GM21390 (cell line): ENCODE data around the gene CES3.

Experiments
- ATAC-seq: cut with Tn5 transposase; IDR thresholded peaks from one replicate; pipeline ENCODE4 v1.9.1; 2021; ENCODE audit not compliant: unreplicated experiment

The CES3 gene

DNA sequence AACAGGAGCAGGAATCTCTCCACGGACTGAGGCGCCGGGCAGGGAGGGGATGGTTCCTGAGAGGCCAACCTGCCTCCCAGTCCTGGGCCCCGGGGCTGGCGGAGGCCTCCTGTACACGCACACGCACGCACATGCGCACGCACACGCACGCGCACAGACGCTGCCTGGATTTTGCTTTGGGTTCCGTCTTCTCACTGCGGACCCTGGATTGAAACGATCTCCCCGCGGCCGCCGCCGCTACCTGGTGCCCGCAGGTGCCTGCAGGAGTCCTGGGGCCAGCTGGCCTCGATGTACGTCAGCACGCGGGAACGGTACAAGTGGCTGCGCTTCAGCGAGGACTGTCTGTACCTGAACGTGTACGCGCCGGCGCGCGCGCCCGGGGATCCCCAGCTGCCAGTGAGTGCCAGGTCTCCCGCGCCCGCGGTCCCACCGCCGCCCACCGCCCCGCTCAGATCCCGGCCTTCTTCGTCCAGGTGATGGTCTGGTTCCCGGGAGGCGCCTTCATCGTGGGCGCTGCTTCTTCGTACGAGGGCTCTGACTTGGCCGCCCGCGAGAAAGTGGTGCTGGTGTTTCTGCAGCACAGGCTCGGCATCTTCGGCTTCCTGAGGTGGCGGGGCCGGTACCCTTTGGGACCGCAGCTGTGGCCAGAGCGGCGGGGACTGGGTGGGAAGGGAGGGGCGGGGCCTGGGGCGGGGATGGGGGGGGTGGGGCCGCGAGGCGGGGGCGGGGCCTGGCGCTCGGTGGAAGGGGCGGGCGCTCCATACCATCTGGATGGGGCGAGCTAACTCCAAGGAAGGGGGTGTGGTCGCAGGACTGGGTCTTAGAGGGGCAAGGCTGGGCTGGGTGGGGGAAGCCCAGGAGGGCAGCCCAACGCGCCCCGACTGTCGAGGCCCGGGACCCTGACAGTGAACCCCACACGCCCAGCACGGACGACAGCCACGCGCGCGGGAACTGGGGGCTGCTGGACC, 39.6 kb downstream of the CES3 start:
- no peak for ATAC-seq

DNA sequence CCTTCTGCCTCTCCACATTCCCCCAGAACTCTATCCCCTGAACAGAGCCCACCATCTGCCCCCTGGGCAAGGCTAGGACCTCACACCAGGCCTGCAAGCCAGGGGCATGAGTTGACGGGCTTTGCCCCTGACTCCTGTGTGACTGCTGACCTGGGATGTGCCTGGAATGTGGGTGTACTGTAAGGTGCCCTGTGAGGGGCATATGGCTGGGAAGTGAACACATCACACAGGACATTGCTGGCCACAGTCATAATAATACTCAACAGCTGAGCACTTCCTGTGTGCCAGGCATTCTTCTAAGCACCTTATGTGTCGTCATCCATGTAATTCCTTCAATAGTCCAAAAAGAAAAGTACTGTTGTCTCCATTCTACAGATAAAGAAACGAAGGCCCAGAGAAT, 40.7 kb downstream of the CES3 start:
- no peak for ATAC-seq

DNA sequence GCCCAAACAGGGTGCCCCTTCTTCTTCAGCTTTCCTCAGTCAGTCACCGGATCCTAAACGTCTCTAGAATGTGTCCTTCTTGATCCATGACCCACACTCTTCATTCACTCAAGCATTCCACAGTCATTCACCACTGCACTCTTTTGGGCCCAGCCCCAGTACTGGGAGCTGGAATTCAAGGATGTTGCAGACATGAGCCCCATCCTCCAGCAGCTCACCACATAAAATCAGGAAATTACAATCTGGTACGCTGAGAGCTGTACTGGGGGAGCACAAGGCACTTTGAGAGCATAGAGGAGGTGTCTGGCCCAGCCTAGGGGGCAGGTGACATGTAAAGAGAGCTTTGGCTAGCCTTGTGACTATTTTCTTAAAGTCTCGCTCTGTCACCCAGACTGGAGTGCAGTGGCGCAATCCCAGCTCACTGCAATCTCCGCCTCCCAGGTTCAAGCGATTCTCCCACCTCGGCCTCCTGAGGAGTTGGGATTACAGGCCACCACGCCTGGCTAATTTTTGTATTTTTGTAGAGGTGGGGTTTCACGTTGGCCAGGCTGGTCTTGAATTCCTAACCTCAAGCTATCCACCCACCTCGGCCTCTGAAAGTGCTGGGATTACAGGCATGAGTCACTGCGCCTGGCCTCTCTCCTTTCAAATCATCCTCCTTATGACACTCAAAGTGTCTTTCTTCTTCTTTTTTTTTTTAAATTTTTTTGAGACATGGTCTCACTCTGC, 46.0 kb downstream of the CES3 start:
- ATAC-seq = no peak

DNA sequence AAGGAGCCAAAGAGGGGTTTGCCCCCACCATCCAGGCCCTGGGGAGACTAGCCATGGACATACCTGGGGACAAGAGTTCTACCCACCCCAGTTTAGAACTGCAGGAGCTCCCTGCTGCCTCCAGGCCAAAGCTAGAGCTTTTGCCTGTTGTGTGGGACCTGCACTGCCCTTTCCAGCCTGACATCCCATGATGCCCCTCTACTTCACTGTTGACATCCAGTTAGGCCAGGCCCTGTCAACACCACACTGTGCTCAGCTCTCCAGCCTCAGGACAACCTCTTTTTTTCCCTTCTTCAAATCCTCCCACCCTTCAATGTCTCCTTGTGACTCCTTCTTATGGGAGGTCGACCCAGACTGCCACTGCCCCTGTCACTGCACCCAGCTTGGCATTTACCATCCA, 48.1 kb downstream of the CES3 start:
- ATAC-seq = no peak

DNA sequence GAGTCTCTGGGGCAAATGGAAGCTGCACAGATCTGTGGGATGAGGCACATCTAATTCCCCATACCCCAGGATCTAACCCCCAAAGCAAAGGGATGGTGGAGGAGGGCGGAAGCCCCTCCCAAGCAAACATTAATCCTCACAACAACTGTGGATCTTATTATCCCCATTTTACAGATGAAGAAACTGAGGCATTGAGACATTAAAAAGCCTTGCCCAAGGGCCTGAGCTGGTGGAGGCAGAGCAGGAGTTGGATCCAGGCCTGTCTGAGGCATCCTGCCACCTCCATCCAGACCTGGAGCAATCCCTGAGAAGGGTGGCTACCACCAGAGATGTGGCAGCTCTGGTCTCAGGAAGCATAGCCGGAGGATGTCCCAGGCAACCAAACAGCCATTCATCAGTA, 50.2 kb downstream of the CES3 start:
- no peak for ATAC-seq

DNA sequence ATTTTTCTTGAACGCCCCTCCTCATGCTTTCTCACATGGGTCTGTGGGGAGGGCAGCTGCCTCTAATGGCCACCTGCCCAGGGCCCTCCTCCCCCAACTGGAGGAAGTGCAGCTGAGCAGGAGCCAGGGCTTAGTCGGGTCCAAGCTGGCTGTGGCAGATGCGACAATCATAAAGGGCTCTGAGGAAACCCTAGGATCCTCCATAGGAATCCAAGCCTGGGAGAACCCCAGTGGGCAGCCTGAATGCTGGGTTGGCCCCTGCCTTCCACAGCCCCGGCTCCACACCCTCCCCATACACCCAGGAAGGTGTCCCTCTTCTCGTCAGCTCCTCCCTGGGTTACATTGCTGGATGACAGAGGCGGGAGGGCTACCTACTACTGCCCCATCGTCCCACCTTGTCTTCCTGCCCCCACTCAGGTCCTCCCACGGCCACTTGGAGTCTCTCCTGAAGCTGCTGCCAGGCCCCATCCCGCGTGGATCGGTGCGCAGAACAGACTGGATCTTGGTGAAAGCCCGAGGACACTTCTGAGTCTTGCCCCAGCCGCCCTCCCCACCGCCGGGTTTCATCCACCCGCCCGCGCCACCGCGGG, 52.3 kb downstream of the CES3 start:
- ATAC-seq = no peak

DNA sequence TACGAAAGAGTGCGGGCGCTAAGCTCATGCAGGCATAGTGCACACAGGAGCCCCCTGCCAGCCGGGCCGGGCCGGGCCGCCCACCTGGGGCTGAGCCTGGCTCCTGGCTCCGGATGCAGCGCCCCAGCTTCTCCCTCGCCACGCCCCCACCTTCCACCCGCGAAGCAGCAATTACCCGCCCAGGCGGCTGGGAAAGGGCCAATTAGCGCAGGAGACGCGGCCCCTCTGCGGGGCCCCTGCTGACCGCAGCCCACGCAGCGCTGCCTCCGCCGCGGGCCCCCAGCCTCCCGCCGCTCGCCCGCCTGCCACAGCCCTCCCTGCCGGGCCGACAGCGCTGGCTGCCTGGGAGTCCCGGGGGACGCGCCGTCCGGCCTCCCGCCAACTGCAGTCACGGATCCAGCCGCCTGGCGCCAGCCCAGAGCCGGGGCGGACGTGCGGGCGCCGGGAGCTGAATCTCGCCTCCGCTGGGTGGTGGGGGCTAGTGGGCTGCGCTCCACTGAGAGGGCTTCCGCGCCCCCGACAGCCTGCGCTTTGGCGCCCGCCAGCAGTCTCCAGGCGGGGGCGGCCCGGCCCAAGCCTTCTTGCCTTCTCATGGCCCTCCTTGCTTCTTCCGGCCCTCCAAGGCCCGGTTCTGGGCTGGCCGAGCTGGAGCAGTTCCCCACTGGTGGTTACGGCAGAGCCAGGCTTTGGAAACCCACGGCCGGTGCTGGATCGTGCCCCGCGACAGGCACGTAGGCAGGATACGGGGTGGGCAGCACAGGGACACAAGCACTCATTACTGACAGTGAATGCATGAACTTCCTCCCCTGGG, 53.0 kb downstream of the CES3 start:
- peak; percentile 55 for ATAC-seq

DNA sequence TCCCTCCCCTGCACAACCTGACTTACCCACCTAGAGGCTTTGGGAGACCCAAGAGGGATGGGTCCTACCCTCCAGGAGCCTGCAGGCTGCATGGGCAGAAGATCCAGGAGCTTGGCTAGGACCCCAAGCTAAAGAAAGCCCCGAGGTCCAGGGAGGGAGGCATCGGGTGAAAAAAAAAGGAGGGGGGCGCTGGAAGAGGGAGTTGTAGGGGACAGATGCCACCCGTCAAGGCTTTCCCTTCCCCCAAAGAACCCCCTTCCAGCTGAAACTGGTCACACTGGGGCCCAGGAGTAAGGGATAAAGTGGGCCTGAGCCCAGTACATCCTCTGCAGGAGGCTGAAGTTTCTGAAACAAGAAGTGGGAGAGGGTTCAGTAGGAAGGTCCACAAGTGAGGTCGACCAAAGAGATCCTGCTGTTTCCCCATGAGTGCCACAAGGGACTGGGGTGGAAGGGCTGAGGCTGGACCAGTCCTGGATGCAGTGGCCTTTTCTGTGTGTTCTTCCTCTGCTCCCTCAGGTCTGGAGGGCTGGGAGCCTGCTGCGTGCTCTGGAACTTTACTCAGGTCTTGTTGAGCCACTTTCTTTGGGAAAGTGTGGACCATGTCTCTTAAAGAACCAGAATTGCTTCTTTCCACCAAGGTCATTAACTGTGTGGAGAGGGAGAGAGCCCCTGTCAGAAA, 53.7 kb downstream of the CES3 start:
- no peak for ATAC-seq

DNA sequence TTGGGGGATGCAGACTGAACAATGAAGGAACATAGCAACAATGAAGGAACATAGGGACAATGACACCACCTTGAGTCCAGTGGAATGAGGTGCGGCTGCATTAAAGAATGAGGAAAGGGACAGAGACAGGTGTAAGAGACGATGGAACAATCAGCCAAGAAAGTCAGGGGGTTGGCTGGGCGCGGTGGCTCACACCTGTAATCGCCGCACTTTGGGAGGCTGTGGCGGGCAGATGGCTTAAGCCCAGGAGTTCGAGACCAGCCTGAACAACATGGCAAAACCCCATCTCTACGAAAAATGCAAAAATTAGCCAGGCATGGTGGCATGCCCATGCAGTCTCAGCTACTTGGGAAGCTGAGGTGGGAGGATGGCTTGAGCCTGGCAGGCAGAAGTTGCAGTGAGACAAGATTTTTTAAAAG, 54.3 kb downstream of the CES3 start:
- no peak for ATAC-seq

DNA sequence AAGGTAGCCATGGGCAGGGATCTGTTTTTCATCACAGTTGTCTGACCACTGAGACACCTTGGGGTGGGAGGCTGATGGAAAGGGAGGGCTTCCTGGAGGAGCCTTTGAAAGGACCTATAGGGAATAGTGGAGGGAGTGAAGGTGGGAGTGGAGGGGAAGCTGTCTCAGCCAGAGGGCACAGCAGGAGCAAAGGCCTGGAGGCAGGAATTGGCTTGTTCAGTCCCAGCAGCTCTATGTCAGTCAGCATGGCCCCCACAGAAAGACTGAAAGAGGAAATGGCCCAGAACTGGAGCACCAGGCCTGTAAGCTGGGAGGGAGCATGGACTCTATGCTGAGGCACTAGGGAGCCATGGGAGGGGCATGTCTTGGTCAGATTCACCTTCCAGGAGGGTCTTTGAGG, 55.1 kb downstream of the CES3 start:
- no peak for ATAC-seq

DNA sequence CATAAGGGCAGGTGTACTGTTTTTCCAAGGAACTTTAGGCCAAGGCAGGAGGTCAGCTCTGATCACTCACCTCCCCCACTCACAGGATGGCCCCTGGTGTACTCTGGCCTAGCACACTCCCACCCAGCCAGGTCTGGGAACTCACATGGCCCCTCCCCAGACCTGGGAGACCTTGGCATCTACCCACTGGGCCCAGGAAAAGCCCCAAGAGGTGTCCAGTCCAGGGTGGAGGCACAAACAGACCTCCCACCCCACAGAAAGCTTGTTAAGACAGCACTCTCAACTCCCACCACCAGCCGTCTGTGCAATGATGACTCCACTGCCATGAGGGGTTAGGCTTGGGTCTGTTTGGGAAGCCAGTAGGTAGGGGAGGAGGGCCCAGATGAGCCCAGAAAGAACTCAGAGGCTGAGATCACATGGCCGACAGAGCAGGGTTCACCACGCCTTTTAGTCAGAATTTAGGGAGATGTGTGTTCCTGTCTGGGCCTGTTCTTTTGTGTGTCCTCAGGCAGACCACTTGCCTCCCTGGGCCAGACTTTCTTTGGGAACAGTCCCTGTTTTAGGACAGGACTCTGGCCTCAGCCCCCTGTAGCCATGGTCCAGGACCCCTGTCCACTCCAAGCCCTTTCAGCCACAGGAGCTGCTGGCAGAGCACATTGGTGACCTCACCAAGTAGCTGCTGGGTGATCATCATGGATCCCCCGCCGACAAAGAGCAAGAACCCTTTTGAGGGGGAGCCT, 55.8 kb downstream of the CES3 start:
- no peak for ATAC-seq

DNA sequence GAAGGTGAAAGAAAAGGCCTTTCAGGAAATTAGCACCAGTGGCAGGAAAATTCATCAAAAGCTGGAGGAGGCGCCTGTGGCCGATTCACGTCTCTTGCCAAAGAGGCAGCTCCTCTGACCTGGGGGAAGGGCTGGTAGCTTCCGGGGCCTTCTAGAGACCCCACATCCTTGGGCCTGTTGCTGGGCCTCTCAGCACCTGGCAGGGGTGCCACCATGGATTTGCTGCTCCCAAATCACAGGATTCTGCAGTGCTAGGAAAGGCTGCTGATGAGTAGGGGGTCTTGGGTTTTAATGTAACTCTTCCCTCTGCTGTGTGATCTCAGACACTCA, 56.3 kb downstream of the CES3 start:
- no peak for ATAC-seq

DNA sequence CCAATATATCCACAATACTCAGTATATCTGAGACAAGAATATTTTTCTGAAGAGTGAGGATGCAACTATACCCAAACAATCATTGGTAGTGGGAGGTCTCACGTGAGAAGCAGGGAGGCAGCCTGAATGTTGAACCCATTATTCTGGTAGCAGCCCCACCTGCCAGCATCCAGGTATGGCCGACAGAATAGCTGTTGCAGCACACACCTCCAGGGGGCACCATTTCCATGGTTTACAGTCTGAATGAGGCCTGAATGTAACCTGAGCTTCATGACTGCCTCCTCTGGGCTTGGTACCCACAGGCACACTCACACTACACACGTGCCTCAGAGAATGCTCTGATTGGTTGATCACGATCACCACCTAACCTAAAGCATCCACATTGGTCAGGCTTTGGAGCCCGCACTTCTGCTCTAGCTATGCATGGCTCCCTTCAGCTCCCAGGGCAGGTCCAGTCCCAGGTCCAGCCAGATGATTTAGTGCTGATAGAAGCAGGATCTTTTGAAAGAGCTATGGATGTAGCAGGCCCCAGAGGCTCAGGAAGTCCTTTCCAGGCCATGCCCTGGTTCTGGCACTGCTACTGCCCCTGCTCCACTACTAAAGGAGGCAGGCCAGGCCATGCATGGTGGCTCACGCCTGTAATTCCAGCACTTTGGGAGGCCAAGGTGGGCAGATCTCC, 56.9 kb downstream of the CES3 start:
- peak; percentile 85 for ATAC-seq

DNA sequence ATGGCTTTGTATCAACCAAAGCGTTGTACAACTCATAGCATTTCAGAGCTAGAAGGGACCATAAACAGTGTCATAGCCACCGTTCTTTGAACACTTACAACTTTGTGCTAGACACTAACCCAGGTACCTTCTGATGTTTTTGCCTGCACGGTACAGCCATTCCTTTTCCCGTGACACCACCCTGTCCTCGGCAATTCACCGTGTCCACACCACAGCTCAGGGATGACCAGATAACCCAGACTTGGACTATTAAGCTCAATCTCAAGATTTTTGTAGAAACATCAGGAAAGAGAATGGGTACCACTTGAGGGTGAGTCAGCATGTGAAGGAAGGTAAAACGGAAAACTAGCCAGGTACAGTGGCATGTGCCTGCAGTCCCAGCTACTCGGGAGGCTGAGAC, 58.1 kb downstream of the CES3 start:
- no peak for ATAC-seq

DNA sequence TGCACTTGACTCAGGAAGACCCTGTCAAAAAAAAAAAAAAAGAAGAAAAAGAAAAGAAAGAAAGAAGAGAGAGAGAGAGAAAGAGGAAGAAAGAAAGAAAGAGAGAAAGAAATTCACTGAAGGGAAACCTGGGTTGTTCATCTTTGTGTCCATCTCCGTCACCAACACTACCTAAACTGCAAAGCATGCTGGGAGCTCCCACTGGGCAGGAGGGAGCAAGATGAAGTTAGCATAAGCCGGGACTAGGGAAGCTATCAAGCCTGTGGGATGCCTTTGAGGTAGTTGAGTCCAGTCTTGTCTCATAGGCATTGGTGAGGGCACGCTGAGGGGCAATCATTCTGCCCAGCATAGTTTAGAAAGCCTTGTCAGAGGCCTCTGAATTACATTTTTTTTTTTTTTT, 60.3 kb downstream of the CES3 start:
- no peak for ATAC-seq

DNA sequence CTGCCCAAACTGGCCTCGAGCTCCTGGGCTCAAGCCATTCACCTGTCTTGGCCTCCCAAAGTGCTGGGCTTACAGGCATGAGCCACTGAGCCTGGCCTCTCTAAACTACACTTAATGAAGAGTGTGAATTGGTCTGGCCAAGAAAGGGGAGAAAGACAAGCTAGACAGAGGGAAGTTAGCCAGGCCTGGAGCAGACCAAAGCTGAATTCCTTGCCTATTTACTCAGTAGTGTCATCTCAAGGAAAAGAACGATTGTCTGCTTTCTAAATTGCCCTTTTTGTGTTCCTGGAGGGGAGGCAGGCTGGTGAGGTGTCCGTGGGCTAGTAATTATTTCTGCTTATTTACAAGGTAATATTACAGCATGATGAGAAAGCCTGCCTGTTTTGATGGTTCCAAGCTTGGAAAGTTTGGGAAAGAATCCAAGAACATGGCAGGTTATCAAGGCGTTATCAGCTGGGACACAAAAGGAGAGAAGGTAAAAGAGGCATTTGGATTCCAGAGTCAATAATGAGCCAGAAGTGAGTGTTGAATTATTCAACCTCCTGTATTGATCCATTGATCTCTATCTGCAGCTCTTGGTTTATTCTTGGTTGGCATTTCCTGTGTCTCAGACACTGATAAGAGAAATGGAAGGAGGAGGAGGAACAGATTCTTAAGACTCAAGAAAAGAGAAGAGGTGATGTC, 61.6 kb downstream of the CES3 start:
- ATAC-seq = no peak

DNA sequence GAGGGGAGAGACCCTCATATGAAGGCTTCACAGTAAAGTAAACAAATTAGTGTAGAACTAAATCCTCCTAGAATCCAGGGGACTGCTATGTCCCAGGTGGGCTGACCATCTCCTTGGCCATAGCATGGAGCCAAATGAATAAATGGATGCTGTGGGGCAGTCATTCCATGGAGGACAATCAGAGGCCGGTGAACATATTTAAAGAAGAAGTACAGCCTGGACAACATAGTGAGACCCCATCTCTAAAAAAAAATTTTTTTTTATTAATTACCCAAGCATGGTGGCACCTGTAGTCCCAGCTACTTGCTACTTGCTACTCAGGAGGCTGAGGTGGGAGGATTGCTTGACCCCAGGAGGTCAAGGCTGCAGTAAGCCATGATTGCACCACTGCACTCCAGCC, 62.6 kb downstream of the CES3 start:
- ATAC-seq = no peak
